IMR-90 (cell line): ENCODE measurements around the gene ADGRD1. TPM values are rescaled to one million over a fixed set of nuclear protein-coding genes. Genes with fewer than 3 reads are reported as not detected.

ENCODE experiments used
- ATAC-seq: fragments of 200-7000 bp; cut with Tn5 transposase; 2 replicates; pipeline ENCODE4 v1.9.1; 2020; ENCODE audit warnings: low read depth, mild to moderate bottlenecking, moderate library complexity
- BruUV-seq: library from RNA; stranded (reverse); fragments of 400-500 nt; replicated peaks from 2 replicates; lab custom pipeline; 2021; lab: Mats Ljungman, UMichigan
- CTCF ChIA-PET: fragments of 300-600 bp; formaldehyde crosslinking; extraction: SDS; loops from one replicate; lab custom pipeline; 2021; ENCODE audit warnings: antibody characterized with exemption; lab: Yijun Ruan, JAX
- POLR2A ChIA-PET: fragments of 300-600 bp; sonication (Branson Sonifier 250); formaldehyde crosslinking; loops from one replicate; lab custom pipeline; 2022; ENCODE audit warnings: antibody characterized with exemption; ENCODE audit not compliant: unreplicated experiment; lab: Charles Lee
- DNase-seq: peaks from one replicate; pipeline ENCODE4 v3.0.0; 2013
- H2AFZ ChIP-seq: replicated peaks from 2 replicates; pipeline ENCODE3; 2013; ENCODE audit warnings: low read length, mild to moderate bottlenecking; ENCODE audit not compliant: poor library complexity
- H2AK5ac ChIP-seq: 2 replicates; pipeline ENCODE4 v1.6.1; 2013; ENCODE audit warnings: low read depth, low read length, inconsistent platforms
- H2AK9ac ChIP-seq: replicated peaks from 2 replicates; pipeline ENCODE3; 2013; ENCODE audit warnings: mild to moderate bottlenecking, low read depth, low read length, moderate library complexity; ENCODE audit not compliant: poor library complexity
- H2BK120ac ChIP-seq: 2 replicates; pipeline ENCODE4 v1.6.1; 2013; ENCODE audit warnings: low read depth, low read length, inconsistent platforms
- H2BK15ac ChIP-seq: 3 replicates; pipeline ENCODE4 v1.6.1; 2013; ENCODE audit warnings: low read depth, low read length, inconsistent platforms
- H2BK20ac ChIP-seq: 2 replicates; pipeline ENCODE4 v1.6.1; 2013; ENCODE audit warnings: low read depth, mild to moderate bottlenecking, inconsistent platforms, low read length, moderate library complexity
- H2BK5ac ChIP-seq: 2 replicates; pipeline ENCODE4 v1.6.1; 2013; ENCODE audit warnings: mild to moderate bottlenecking, low read depth, low read length, inconsistent platforms; ENCODE audit not compliant: poor library complexity, severe bottlenecking
- H3K14ac ChIP-seq: replicated peaks from 2 replicates; pipeline ENCODE4 v1.6.1; 2013; ENCODE audit warnings: low read depth, low read length, inconsistent platforms
- H3K18ac ChIP-seq: 2 replicates; pipeline ENCODE4 v1.6.1; 2013; ENCODE audit warnings: low read depth, low read length, control low read depth
- H3K23ac ChIP-seq: 2 replicates; pipeline ENCODE4 v1.6.1; 2013; ENCODE audit warnings: low read depth, low read length, inconsistent platforms
- H3K27ac ChIP-seq: 2 replicates; pipeline ENCODE4 v1.5.1; 2013; ENCODE audit warnings: mild to moderate bottlenecking, control low read depth, low read length; ENCODE audit not compliant: insufficient read depth
- H3K27me3 ChIP-seq: 2 replicates; pipeline ENCODE4 v1.6.1; 2013; ENCODE audit warnings: low read length; ENCODE audit not compliant: control insufficient read depth, insufficient read depth
- H3K36me3 ChIP-seq: 2 replicates; pipeline ENCODE4 v1.6.1; 2013; ENCODE audit warnings: low read length, mixed read lengths; ENCODE audit not compliant: control insufficient read depth, insufficient read depth
- H3K4ac ChIP-seq: 2 replicates; pipeline ENCODE4 v1.6.1; 2013; ENCODE audit warnings: low read depth, low read length, inconsistent platforms
- H3K4me1 ChIP-seq: 2 replicates; pipeline ENCODE4 v1.6.1; 2013; ENCODE audit warnings: low read length, mixed read lengths; ENCODE audit not compliant: control insufficient read depth, insufficient read depth
- H3K4me2 ChIP-seq: 2 replicates; pipeline ENCODE4 v1.6.1; 2013; ENCODE audit warnings: low read depth, mild to moderate bottlenecking, control low read depth, low read length, moderate library complexity
- H3K4me3 ChIP-seq: 2 replicates; pipeline ENCODE4 v1.5.1; 2013; ENCODE audit warnings: low read depth, mild to moderate bottlenecking, control low read depth, low read length, moderate library complexity; ENCODE audit not compliant: insufficient read depth
- H3K56ac ChIP-seq: 2 replicates; pipeline ENCODE4 v1.6.1; 2013; ENCODE audit warnings: low read length, inconsistent platforms; ENCODE audit not compliant: insufficient read depth; ENCODE audit errors: extremely low read depth
- H3K79me1 ChIP-seq, 2 experiments: 2 replicates each; pipeline ENCODE4 v1.6.1; 2013; ENCODE audit warnings: low read length in 2 of 2, inconsistent platforms in 1 of 2, low read depth in 1 of 2
- H3K9ac ChIP-seq: 2 replicates; pipeline ENCODE4 v1.6.1; 2013; ENCODE audit warnings: low read depth, low read length, control low read depth
- H3K9me1 ChIP-seq: 2 replicates; pipeline ENCODE4 v1.6.1; 2013; ENCODE audit warnings: low read length, inconsistent platforms; ENCODE audit not compliant: insufficient read depth
- H3K9me3 ChIP-seq: 2 replicates; pipeline ENCODE4 v1.6.1; 2013; ENCODE audit warnings: low read length; ENCODE audit not compliant: control insufficient read depth, insufficient read depth
- H4K20me1 ChIP-seq: 2 replicates; pipeline ENCODE4 v1.6.1; 2013; ENCODE audit warnings: low read length, inconsistent platforms; ENCODE audit not compliant: insufficient read depth
- H4K5ac ChIP-seq: 2 replicates; pipeline ENCODE4 v1.6.1; 2013; ENCODE audit warnings: mild to moderate bottlenecking, low read depth, low read length, control low read depth
- H4K8ac ChIP-seq, 2 experiments: 2 replicates each; pipeline ENCODE4 v1.6.1; 2013; ENCODE audit warnings: low read depth in 2 of 2, low read length in 2 of 2, control low read depth in 1 of 2, inconsistent platforms in 1 of 2
- H4K91ac ChIP-seq: 2 replicates; pipeline ENCODE4 v1.6.1; 2013; ENCODE audit warnings: low read depth, low read length, inconsistent platforms; ENCODE audit not compliant: insufficient read depth
- BHLHE40 ChIP-seq: fragments of 150-350 bp; IDR thresholded peaks from 2 replicates; pipeline ENCODE4 v1.6.1; 2016; ENCODE audit warnings: mild to moderate bottlenecking, low read depth, low read length
- CEBPB ChIP-seq: IDR thresholded peaks from 2 replicates; pipeline ENCODE4 v1.6.1; 2012; ENCODE audit warnings: low read depth, low read length, improper control_type of control experiment
- CHD1 ChIP-seq: IDR thresholded peaks from 2 replicates; pipeline ENCODE4 v1.6.1; 2012; ENCODE audit warnings: low read depth, low read length, improper control_type of control experiment
- FOS ChIP-seq: fragments of 150-350 bp; IDR thresholded peaks from 2 replicates; pipeline ENCODE4 v1.6.1; 2016; ENCODE audit warnings: low read depth, low read length
- MAFK ChIP-seq: IDR thresholded peaks from 2 replicates; pipeline ENCODE4 v1.6.1; 2012; ENCODE audit warnings: low read depth, low read length, improper control_type of control experiment
- MAZ ChIP-seq: IDR thresholded peaks from 2 replicates; pipeline ENCODE4 v1.6.1; 2012; ENCODE audit warnings: low read depth, mild to moderate bottlenecking, low read length, improper control_type of control experiment, moderate library complexity, borderline replicate concordance
- MXI1 ChIP-seq: IDR thresholded peaks from 2 replicates; pipeline ENCODE4 v1.6.1; 2012; ENCODE audit warnings: low read depth, mild to moderate bottlenecking, low read length, moderate library complexity, borderline replicate concordance
- NFE2L2 ChIP-seq: fragments of 150-350 bp; IDR thresholded peaks from 2 replicates; pipeline ENCODE4 v1.6.1; 2016; ENCODE audit warnings: low read depth, mild to moderate bottlenecking, low read length
- POLR2A ChIP-seq: IDR thresholded peaks from 2 replicates; pipeline ENCODE4 v1.6.1; 2012; ENCODE audit warnings: mild to moderate bottlenecking, low read depth, low read length
- RAD21 ChIP-seq: IDR thresholded peaks from 2 replicates; pipeline ENCODE4 v1.6.1; 2012; ENCODE audit warnings: low read length, improper control_type of control experiment
- RCOR1 ChIP-seq: IDR thresholded peaks from 2 replicates; pipeline ENCODE4 v1.6.1; 2012; ENCODE audit warnings: mild to moderate bottlenecking, low read length, improper control_type of control experiment; ENCODE audit not compliant: insufficient replicate concordance
- RFX5 ChIP-seq: IDR thresholded peaks from 2 replicates; pipeline ENCODE4 v1.8.0; 2012; ENCODE audit warnings: low read depth, mild to moderate bottlenecking, low read length, moderate library complexity
- SMC3 ChIP-seq: fragments of 150-350 bp; IDR thresholded peaks from 2 replicates; pipeline ENCODE4 v1.6.1; 2016; ENCODE audit warnings: low read depth, mild to moderate bottlenecking, antibody characterized with exemption, low read length, moderate library complexity
- WGBS, 2 experiments: methylation state at CpG; one replicate each; pipeline versions ENCODE4 v1.1.5 to v1.1.7; 2013; ENCODE audit warnings: missing lambda C conversion rate in 2 of 2; ENCODE audit not compliant: insufficient read length in 1 of 2; ENCODE audit errors: extremely low coverage in 2 of 2; 5-methylcytosine and 5-hydroxymethylcytosine counted together
- dilution Hi-C: fragments of 300-500 bp; cut with HindIII; formaldehyde crosslinking; loops from one replicate; pipeline ENCODE4 v1.14.3; 2018; ENCODE audit warnings: low sequenced_read_pairs; ENCODE audit not compliant: unreplicated experiment
- in situ Hi-C: fragments of 300-500 bp; cut with MboI; formaldehyde crosslinking; loops from 3 replicates; pipeline ENCODE4 v1.14.3; 2019; ENCODE audit warnings: low sequenced_read_pairs, inconsistent platforms, mixed read lengths
- intact Hi-C: fragments of 100-400 bp; cut with micrococcal nuclease; formaldehyde crosslinking; loops from 2 replicates; pipeline ENCODE4 v1.10.0; 2022
- polyA plus RNA-seq, 3 experiments: library from polyadenylated mRNA; depleted of rRNA; stranded (reverse); fragments of >200 nt; gene quantifications; 2 replicates each; pipeline ENCODE4 v1.2.3, GENCODE V29; 2012; ENCODE audit warnings: low replicate concordance in 1 of 3
- total RNA-seq: library from RNA; depleted of rRNA; stranded (reverse); fragments of >200 nt; gene quantifications from 2 replicates; pipeline ENCODE4 v1.2.3, GENCODE V29; 2012
- TF ChIP-seq, protein P1 (sequence below): fragments of 150-350 bp; IDR thresholded peaks from 2 replicates; pipeline ENCODE4 v1.6.1; 2016; ENCODE audit warnings: low read depth, mild to moderate bottlenecking, low read length, moderate library complexity, borderline replicate concordance
- TF ChIP-seq, protein P2 (sequence below): conservative IDR thresholded peaks from 2 replicates; pipeline ENCODE4 v1.5.1; 2012; ENCODE audit warnings: mild to moderate bottlenecking, low read depth, low read length, improper control_type of control experiment
- TF ChIP-seq, protein P3 (sequence below): fragments of 150-350 bp; IDR thresholded peaks from 2 replicates; pipeline ENCODE4 v1.6.1; 2017; ENCODE audit warnings: mild to moderate bottlenecking, antibody characterized with exemption, low read length, low read depth

Gene ADGRD1
- total and polyA plus RNA-seq, 2 of the 4 experiments (the other 2 are of a cell fraction): not detected

DNA sequence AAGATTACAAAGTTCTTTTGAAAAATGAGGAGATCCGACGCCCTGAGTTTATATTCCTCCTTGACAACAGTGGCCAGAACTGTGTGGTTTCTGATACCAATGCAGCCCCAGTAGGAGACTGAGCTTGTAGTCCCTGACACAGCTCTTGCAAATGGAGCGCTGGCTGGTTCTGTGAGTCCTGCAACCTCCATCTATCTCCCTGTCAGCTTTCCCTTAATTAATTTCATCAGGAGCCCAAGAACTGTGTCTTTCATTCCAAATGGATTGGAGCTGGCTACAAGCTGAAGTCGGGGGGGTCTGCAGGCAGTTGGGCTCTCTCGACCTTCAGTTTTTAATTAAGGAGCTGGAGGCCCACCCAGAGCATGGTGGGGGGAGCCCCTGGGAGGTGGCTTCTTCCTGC is 160.6 kb downstream of the ADGRD1 start:
- Histone ChIP-seq H4K8ac (no peak overlapping the region), H3K27ac (no peak overlapping the region), H3K18ac (no peak overlapping the region), H4K20me1 (no peaks in the 10 kb centered on the region), H2AK5ac (no peak overlapping the region), H3K27me3 (no peaks in the 10 kb centered on the region), H2AFZ (no peak overlapping the region), H3K36me3 (no peaks in the 10 kb centered on the region), H3K23ac (no peak overlapping the region), H4K91ac (no peak overlapping the region), H2BK5ac (no peak overlapping the region), H4K5ac (no peak overlapping the region), H3K14ac (no peak overlapping the region), H3K9me1 (no peaks in the 10 kb centered on the region), H3K9me3 (peaks cover 20% of the 10 kb centered on the region), H3K4me2 (no peak overlapping the region), H2AK9ac (no peak overlapping the region), H3K9ac (no peak overlapping the region), H2BK20ac (no peak overlapping the region), H2BK120ac (no peak overlapping the region), H2BK15ac (no peak overlapping the region), H3K79me1 (no peaks in the 10 kb centered on the region), H3K4ac (no peak overlapping the region), H3K56ac (no peak overlapping the region), H3K4me3 (no peak overlapping the region), H3K4me1 (no peaks in the 10 kb centered on the region)
- DNase-seq: no peak
- dilution Hi-C loops: no loop called here
- POLR2A ChIA-PET: no interaction called here
- BruUV-seq: no TSS peak
- ATAC-seq: no peak
- TF ChIP-seq SMC3 (no peak), MAFK (no peak), POLR2A (no peak), RAD21 (no peak), CEBPB (no peak), MXI1 (no peak), MAZ (no peak), RFX5 (no peak), CHD1 (no peak), BHLHE40 (no peak), RCOR1 (no peak), NFE2L2 (no peak), FOS (no peak)
- TF ChIP-seq, protein P1, sequence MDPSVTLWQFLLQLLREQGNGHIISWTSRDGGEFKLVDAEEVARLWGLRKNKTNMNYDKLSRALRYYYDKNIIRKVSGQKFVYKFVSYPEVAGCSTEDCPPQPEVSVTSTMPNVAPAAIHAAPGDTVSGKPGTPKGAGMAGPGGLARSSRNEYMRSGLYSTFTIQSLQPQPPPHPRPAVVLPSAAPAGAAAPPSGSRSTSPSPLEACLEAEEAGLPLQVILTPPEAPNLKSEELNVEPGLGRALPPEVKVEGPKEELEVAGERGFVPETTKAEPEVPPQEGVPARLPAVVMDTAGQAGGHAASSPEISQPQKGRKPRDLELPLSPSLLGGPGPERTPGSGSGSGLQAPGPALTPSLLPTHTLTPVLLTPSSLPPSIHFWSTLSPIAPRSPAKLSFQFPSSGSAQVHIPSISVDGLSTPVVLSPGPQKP: no peak
- TF ChIP-seq, protein P2, sequence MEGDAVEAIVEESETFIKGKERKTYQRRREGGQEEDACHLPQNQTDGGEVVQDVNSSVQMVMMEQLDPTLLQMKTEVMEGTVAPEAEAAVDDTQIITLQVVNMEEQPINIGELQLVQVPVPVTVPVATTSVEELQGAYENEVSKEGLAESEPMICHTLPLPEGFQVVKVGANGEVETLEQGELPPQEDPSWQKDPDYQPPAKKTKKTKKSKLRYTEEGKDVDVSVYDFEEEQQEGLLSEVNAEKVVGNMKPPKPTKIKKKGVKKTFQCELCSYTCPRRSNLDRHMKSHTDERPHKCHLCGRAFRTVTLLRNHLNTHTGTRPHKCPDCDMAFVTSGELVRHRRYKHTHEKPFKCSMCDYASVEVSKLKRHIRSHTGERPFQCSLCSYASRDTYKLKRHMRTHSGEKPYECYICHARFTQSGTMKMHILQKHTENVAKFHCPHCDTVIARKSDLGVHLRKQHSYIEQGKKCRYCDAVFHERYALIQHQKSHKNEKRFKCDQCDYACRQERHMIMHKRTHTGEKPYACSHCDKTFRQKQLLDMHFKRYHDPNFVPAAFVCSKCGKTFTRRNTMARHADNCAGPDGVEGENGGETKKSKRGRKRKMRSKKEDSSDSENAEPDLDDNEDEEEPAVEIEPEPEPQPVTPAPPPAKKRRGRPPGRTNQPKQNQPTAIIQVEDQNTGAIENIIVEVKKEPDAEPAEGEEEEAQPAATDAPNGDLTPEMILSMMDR: no peak
- TF ChIP-seq, protein P3, sequence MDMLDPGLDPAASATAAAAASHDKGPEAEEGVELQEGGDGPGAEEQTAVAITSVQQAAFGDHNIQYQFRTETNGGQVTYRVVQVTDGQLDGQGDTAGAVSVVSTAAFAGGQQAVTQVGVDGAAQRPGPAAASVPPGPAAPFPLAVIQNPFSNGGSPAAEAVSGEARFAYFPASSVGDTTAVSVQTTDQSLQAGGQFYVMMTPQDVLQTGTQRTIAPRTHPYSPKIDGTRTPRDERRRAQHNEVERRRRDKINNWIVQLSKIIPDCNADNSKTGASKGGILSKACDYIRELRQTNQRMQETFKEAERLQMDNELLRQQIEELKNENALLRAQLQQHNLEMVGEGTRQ: no peak
- in situ Hi-C loops: loop anchor here (25.0 kb wide), 1 partner anchor 723 kb away; the partner anchor contains the start of gene MMP17
- intact Hi-C loops: no loop called here
- CTCF ChIA-PET: no interaction called here
- 14% methylated on average over 2 of the region's 5 CpGs; no CpG with 5 or more reads in 1 of the 2 experiments for WGBS, 2 experiments
